PC-3 (cell line): ENCODE data around the gene FLRT1. TPM values are rescaled to one million over a fixed set of nuclear protein-coding genes. Genes with fewer than 3 reads are reported as not detected.
A peak's percentile ranks its signal among the peaks of the same experiment; 100 is the strongest.

Experiments
- ATAC-seq: fragments of 200-7000 bp; cut with Tn5 transposase; 2 replicates; pipeline ENCODE4 v1.9.1; 2020; ENCODE audit warnings: mild to moderate bottlenecking, moderate library complexity
- BruUV-seq: library from RNA; stranded (reverse); fragments of 400-500 nt; replicated peaks from 2 replicates; lab custom pipeline; 2021; lab: Mats Ljungman, UMichigan
- CTCF ChIA-PET: fragments of 300-600 bp; sonication (Branson Sonifier 250); formaldehyde crosslinking; loops from one replicate; lab custom pipeline; 2022; ENCODE audit warnings: antibody characterized with exemption; lab: Charles Lee
- POLR2A ChIA-PET: fragments of 300-600 bp; sonication (Branson Sonifier 250); formaldehyde crosslinking; loops from one replicate; lab custom pipeline; 2022; ENCODE audit warnings: antibody characterized with exemption; ENCODE audit not compliant: unreplicated experiment; lab: Charles Lee
- DNase-seq: peaks from one replicate; pipeline ENCODE4 v3.0.0-alpha.2; 2015
- H2AFZ ChIP-seq: fragments of 300-600 bp; sonication (generic); 2 replicates; pipeline ENCODE4 v1.6.0; 2016; ENCODE audit warnings: antibody characterized with exemption, low read length
- H3F3A ChIP-seq: fragments of 300-600 bp; sonication (generic); one replicate; pipeline ENCODE4 v1.6.0; 2017; ENCODE audit warnings: antibody characterized with exemption, low read length, control low read depth, mild to moderate bottlenecking; ENCODE audit not compliant: unreplicated experiment
- H3K27ac ChIP-seq: fragments of 300-600 bp; sonication (generic); 2 replicates; pipeline ENCODE4 v1.5.1; 2016; ENCODE audit warnings: mild to moderate bottlenecking, low read length
- H3K27me3 ChIP-seq: fragments of 300-600 bp; sonication (generic); 2 replicates; pipeline ENCODE4 v1.6.1; 2016; ENCODE audit warnings: low read length, mixed read lengths
- H3K36me3 ChIP-seq: fragments of 300-600 bp; sonication (generic); 2 replicates; pipeline ENCODE4 v1.6.1; 2016; ENCODE audit warnings: low read depth, mixed run types, low read length, mixed read lengths
- H3K4me1 ChIP-seq: fragments of 300-600 bp; sonication (generic); 2 replicates; pipeline ENCODE4 v1.5.1; 2016; ENCODE audit warnings: low read length; ENCODE audit not compliant: insufficient read depth
- H3K4me2 ChIP-seq: fragments of 300-600 bp; sonication (generic); 2 replicates; pipeline ENCODE4 v1.6.0; 2016; ENCODE audit warnings: low read length
- H3K4me3 ChIP-seq: fragments of 300-600 bp; sonication (generic); 2 replicates; pipeline ENCODE4 v1.5.1; 2016; ENCODE audit warnings: mild to moderate bottlenecking, low read length, mixed read lengths
- H3K79me2 ChIP-seq: fragments of 300-600 bp; sonication (generic); 2 replicates; pipeline ENCODE4 v1.6.1; 2017; ENCODE audit warnings: low read length, mixed read lengths
- H3K9ac ChIP-seq: fragments of 300-600 bp; sonication (generic); 2 replicates; pipeline ENCODE4 v1.6.0; 2016; ENCODE audit warnings: mild to moderate bottlenecking, low read length
- H3K9me2 ChIP-seq: fragments of 300-600 bp; sonication (generic); replicated peaks from 2 replicates; pipeline ENCODE4 v1.6.1; 2016; ENCODE audit warnings: mixed run types, low read length, mixed read lengths
- H3K9me3 ChIP-seq: fragments of 300-600 bp; sonication (generic); 2 replicates; pipeline ENCODE4 v1.6.1; 2016; ENCODE audit warnings: low read length, mixed read lengths
- H4K20me1 ChIP-seq: fragments of 300-600 bp; sonication (generic); 2 replicates; pipeline ENCODE4 v1.6.1; 2016; ENCODE audit warnings: low read length, mixed read lengths
- CTCF ChIP-seq: fragments of 300-600 bp; sonication (generic); conservative IDR thresholded peaks from 2 replicates; pipeline ENCODE4 v1.5.1; 2017; ENCODE audit warnings: antibody characterized with exemption, low read depth, mild to moderate bottlenecking, low read length
- EZH2 ChIP-seq: fragments of 300-600 bp; sonication (generic); IDR thresholded peaks from one replicate; pipeline ENCODE4 v1.6.1; 2017; ENCODE audit warnings: antibody characterized with exemption, mild to moderate bottlenecking, low read length; ENCODE audit not compliant: unreplicated experiment
- EZH2phosphoT487 ChIP-seq: fragments of 300-600 bp; sonication (generic); IDR thresholded peaks from 2 replicates; pipeline ENCODE4 v1.6.1; 2018; ENCODE audit warnings: mild to moderate bottlenecking, antibody characterized with exemption, low read length, borderline replicate concordance
- intact Hi-C: fragments of 100-400 bp; cut with micrococcal nuclease; formaldehyde crosslinking; loops from 2 replicates; pipeline ENCODE4 v1.9.0; 2023
- total RNA-seq: library from RNA; depleted of rRNA; stranded (reverse); fragments of >200 nt; gene quantifications from 2 replicates; pipeline ENCODE4 v1.2.3, GENCODE V29; 2014

FLRT1 gene
- total RNA-seq, 1 experiment from 2014 or later, result not detected

- intact Hi-C loops, result no loop called here
- ATAC-seq, result no peak
- TF ChIP-seq EZH2 (no peak), CTCF (no peak), EZH2phosphoT487 (no peak)
- no peaks in the 10 kb centered on the region for H3K9me2 ChIP-seq
- no peak overlapping the region for H3K27ac ChIP-seq
- H3K79me2 ChIP-seq, result no peaks in the 10 kb centered on the region
- H3K4me2 ChIP-seq, result no peak overlapping the region
- no peaks in the 10 kb centered on the region for H4K20me1 ChIP-seq
- H3K36me3 ChIP-seq, result no peaks in the 10 kb centered on the region
- no peak overlapping the region for H3K9ac ChIP-seq
- H2AFZ ChIP-seq, result no peak overlapping the region
- no peak for DNase-seq
- BruUV-seq, result no TSS peak
- H3F3A ChIP-seq, result no peaks in the 10 kb centered on the region
- POLR2A ChIA-PET, result no interaction called here
- H3K27me3 ChIP-seq, result no peaks in the 10 kb centered on the region
- no peaks in the 10 kb centered on the region for H3K9me3 ChIP-seq
- H3K4me1 ChIP-seq, result no peaks in the 10 kb centered on the region
- CTCF ChIA-PET, result no interaction called here
- H3K4me3 ChIP-seq, result no peak overlapping the region
Observed at GRCh38 chr11:64017945-64018224, 17.8 kb upstream of the FLRT1 start.

- Histone ChIP-seq H3K9ac (no peak overlapping the region), H3F3A (no peaks in the 10 kb centered on the region), H3K79me2 (no peaks in the 10 kb centered on the region), H3K4me2 (no peak overlapping the region), H3K27ac (no peak overlapping the region), H3K36me3 (no peaks in the 10 kb centered on the region), H2AFZ (no peak overlapping the region), H3K9me3 (no peaks in the 10 kb centered on the region), H3K27me3 (no peaks in the 10 kb centered on the region), H3K4me3 (no peak overlapping the region), H3K9me2 (no peaks in the 10 kb centered on the region), H3K4me1 (no peaks in the 10 kb centered on the region), H4K20me1 (no peaks in the 10 kb centered on the region)
- intact Hi-C loops, result no loop called here
- DNase-seq, result no peak
- CTCF ChIA-PET, result no interaction called here
- POLR2A ChIA-PET, result no interaction called here
- 0 out of 2 replicates have a peak, but pooled peaks have one; percentile 16 for ATAC-seq
- BruUV-seq, result no TSS peak
- TF ChIP-seq EZH2phosphoT487 (no peak), CTCF (no peak), EZH2 (no peak)
Observed at GRCh38 chr11:64018310-64018709, 17.4 kb upstream of the FLRT1 start.

- H2AFZ ChIP-seq, result no peak overlapping the region
- no peaks in the 10 kb centered on the region for H3K79me2 ChIP-seq
- no peaks in the 10 kb centered on the region for H3K9me3 ChIP-seq
- H3K4me3 ChIP-seq, result no peak overlapping the region
- BruUV-seq, result no TSS peak
- ATAC-seq, result no peak
- H3K4me2 ChIP-seq, result no peak overlapping the region
- H3K4me1 ChIP-seq, result no peaks in the 10 kb centered on the region
- no peaks in the 10 kb centered on the region for H4K20me1 ChIP-seq
- no peak overlapping the region for H3K27ac ChIP-seq
- CTCF ChIA-PET, result no interaction called here
- H3K27me3 ChIP-seq, result no peaks in the 10 kb centered on the region
- H3F3A ChIP-seq, result no peaks in the 10 kb centered on the region
- no peak overlapping the region for H3K9ac ChIP-seq
- POLR2A ChIA-PET, result no interaction called here
- TF ChIP-seq CTCF (no peak), EZH2 (no peak)
- H3K9me2 ChIP-seq, result no peaks in the 10 kb centered on the region
- intact Hi-C loops, result no loop called here
- DNase-seq, result no peak
- no peaks in the 10 kb centered on the region for H3K36me3 ChIP-seq
Observed at GRCh38 chr11:64019106-64020037, 16.4 kb upstream of the FLRT1 start.
